Suppressor macrophage treated with lipopolysaccharide for 4 hours (primary cell): Measurements from ENCODE around the gene LARGE1.
"Not testable (repeated sequence)": the region's sequence is repeated elsewhere in the genome, so short reads cannot be mapped to it uniquely, and the experiment has no call there.

Source experiments
- DNase-seq: peaks from one replicate; pipeline ENCODE4 v3.0.0-alpha.2; 2020

The LARGE1 gene

GRCh38 chr22:33883961-33884808 is 36.1 kb downstream of the LARGE1 start:
- no peak for DNase-seq

- no peak for DNase-seq
Observed at GRCh38 chr22:33883561-33883960, 36.7 kb downstream of the LARGE1 start.

- DNase-seq = no peak
Observed at GRCh38 chr22:33882991-33883390, 37.3 kb downstream of the LARGE1 start.

- no peak for DNase-seq
Observed at GRCh38 chr22:33880986-33881385, 39.3 kb downstream of the LARGE1 start.

GRCh38 chr22:33879796-33880195 is 40.5 kb downstream of the LARGE1 start:
- no peak for DNase-seq

- no peak for DNase-seq
Observed at GRCh38 chr22:33875316-33875715, 45.0 kb downstream of the LARGE1 start.

- DNase-seq = no peak
Observed at GRCh38 chr22:33874206-33874605, 46.1 kb downstream of the LARGE1 start.

GRCh38 chr22:33873666-33874065 is 46.6 kb downstream of the LARGE1 start:
- DNase-seq = no peak

- DNase-seq = no peak
Observed at GRCh38 chr22:33873186-33873585, 47.1 kb downstream of the LARGE1 start.

- peak; percentile 67 for DNase-seq
Observed at GRCh38 chr22:33871935-33872334, 48.3 kb downstream of the LARGE1 start.

GRCh38 chr22:33869946-33870345 is 50.3 kb downstream of the LARGE1 start:
- no peak for DNase-seq

- no peak for DNase-seq
Observed at GRCh38 chr22:33867971-33868370, 52.3 kb downstream of the LARGE1 start.

- peak; percentile 20 for DNase-seq
Observed at GRCh38 chr22:33867118-33867866, 53.0 kb downstream of the LARGE1 start.

- DNase-seq = no peak
Observed at GRCh38 chr22:33866511-33866910, 53.8 kb downstream of the LARGE1 start.

- DNase-seq = no peak
Observed at GRCh38 chr22:33865996-33866395, 54.3 kb downstream of the LARGE1 start.

- no peak for DNase-seq
Observed at GRCh38 chr22:33865248-33865647, 55.0 kb downstream of the LARGE1 start.

GRCh38 chr22:33864723-33865130 is 55.5 kb downstream of the LARGE1 start:
- DNase-seq = peak; percentile 40

- no peak for DNase-seq
Observed at GRCh38 chr22:33861216-33861875, 58.9 kb downstream of the LARGE1 start.

GRCh38 chr22:33860386-33860785 is 59.9 kb downstream of the LARGE1 start:
- no peak for DNase-seq

- no peak for DNase-seq
Observed at GRCh38 chr22:33859311-33859710, 61.0 kb downstream of the LARGE1 start.

- DNase-seq = not testable (repeated sequence)
Observed at GRCh38 chr22:33858653-33859052, 61.6 kb downstream of the LARGE1 start.

GRCh38 chr22:33857767-33858166 is 62.5 kb downstream of the LARGE1 start:
- DNase-seq = not testable (repeated sequence)

GRCh38 chr22:33854724-33855123 is 65.6 kb downstream of the LARGE1 start:
- no peak for DNase-seq
